HG03575 (cell line): ENCODE measurements around the gene ACAD10.

Source experiments
- ATAC-seq: cut with Tn5 transposase; IDR thresholded peaks from one replicate; pipeline ENCODE4 v1.9.1; 2021; ENCODE audit not compliant: unreplicated experiment, insufficient number of reproducible peaks, low FRiP score; ENCODE audit errors: extremely low read depth

Gene ACAD10

DNA sequence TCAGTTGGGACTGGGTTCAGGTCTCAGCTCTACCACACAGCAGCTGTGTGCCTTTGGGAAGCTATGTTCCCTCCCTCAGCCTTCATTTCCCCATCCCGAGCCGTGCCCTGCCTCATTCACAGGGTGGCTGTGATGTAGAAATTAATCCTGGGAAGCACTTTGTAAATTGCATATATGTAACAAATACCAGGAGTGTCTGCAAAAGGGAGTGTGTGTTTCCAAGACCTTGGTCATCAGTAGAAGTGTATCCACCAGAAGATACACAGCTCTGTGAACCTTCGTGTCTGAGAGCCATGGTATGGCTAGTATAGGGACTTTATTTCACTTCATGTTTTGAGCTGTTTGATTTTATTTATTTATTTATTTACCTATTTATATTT is 107.0 kb downstream of the ACAD10 start:
- ATAC-seq = no peak

DNA sequence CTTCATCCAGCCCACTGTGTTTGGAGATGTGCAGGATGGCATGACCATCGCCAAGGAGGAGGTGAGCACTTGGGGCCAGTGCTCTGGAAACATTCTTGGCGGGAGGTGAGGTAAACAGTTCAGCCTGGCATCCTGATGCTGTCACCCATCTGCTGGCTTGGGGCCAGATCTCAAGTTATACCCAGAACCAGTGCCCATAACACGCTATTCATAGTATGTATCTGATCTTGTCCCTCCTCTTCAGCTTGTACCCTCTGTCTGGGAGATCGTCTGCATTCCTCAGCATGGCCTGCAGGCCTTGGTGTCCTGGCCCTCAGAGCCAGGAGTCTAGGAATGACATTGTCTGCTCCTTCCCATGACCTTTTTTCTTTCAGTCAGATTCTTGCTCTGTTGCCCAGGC is 112.3 kb downstream of the ACAD10 start:
- ATAC-seq = no peak

DNA sequence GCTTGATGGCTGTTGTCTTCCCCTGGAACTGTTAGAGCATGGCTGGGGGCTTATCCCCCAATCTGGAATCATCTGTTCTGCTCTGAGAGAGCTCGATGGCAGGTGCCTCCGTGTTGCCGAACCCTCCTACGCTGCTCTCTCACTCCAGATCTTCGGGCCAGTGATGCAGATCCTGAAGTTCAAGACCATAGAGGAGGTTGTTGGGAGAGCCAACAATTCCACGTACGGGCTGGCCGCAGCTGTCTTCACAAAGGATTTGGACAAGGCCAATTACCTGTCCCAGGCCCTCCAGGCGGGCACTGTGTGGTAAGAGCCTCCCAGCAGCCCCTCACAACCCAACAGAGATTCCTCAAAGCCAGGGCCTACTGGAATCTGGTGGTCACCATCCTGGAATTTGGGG is 113.9 kb downstream of the ACAD10 start:
- no peak for ATAC-seq

DNA sequence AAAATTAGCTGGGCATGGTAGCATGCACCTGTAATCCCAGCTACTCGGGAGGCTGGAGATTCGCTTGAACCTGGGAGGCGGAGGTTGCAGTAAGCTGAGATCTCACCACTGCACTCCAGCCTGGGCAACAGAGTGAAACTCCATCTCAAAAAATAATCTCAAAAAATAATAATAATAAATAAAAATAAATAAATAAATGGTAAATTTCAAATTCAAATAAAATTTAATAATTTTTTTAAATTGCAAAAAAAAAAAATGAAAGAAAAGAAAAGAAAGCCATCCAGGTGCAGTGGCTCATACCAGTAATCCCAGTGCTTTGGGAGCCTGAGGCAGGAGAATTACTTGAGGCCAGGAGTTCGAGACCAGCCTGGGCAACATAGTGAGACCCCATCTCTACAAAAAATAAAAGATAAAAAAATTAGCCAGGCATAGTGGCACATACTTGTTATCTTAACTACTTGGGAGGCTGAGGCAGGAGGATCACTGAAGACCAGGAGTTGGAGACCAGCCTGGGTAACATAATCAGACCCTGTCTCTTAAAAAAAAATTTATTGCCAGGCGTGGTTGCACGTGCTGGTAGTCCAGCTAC is 117.3 kb downstream of the ACAD10 start:
- no peak for ATAC-seq

DNA sequence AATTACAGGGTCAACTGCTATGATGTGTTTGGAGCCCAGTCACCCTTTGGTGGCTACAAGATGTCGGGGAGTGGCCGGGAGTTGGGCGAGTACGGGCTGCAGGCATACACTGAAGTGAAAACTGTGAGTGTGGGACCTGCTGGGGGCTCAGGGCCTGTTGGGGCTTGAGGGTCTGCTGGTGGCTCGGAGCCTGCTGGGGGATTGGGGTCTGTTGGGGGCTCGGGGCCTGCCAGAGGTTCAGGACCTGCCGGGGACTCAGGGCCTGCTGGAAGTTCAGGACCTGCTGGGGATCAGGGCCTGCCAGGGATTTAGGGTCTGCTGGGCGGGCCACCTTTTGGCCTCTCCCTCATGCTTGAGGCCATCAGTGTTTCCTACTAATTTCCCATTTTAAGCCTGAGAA is 118.0 kb downstream of the ACAD10 start:
- ATAC-seq = no peak

DNA sequence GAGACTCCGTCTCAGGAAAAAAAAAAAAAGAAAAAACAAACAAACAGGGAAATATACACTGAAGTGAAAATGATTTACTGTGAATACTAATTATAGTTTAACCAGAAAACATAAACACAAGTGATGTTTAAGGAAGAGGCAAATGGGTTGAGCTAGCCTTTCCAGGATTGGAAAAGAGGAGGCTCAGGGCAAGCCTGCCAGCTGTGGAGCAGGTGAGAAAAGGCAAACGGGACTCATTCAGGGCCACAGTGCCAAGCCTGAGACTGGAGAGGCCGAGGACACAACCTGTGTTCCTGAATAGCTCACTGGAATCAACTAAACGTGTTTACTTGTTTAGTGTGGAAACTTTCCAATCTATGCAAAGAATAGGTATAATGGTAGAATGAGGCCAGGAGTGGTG is 120.5 kb downstream of the ACAD10 start:
- ATAC-seq = no peak
